Prostate gland (tissue), 2 donors: ENCODE data around the gene ID3.

ENCODE experiments used
- POLR2AphosphoS5 ChIP-seq: sonication (generic); formaldehyde crosslinking; IDR thresholded peaks from one replicate; pipeline ENCODE4 v1.6.1; 2017; ENCODE audit warnings: antibody characterized with exemption
- TF ChIP-seq, protein P1 (sequence below), 4 experiments: fragments of 200-600 bp in 2 of 4; fragments of 450-650 bp in 2 of 4; sonication (generic) in 2 of 4; IDR thresholded peaks; 1 replicate in 3 of 4; 2 replicates in 1 of 4; pipeline ENCODE4 v1.5.1; 2016 to 2019; ENCODE audit warnings: antibody characterized with exemption in 4 of 4, mild to moderate bottlenecking in 2 of 4, moderate library complexity in 2 of 4

DNA sequence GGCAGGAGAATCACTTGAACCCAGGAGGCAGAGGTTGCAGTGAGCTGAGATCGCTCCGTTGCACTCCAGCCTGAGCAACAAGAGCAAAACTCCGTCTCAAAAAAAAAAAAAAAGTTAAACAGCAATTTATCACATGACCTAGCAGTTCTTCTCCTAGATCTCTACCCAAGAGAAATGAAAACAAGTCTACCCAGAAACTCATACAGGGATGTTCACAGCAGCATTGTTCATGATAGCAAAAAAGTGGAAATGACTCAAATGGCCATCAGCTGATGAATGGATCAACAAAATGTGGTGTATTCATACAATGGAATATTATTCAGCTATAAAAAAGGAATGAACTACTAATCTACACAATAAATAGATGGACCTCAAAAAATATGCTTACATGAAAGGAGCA lies 12.2 kb upstream of the ID3 start:
- TF ChIP-seq, protein P1, sequence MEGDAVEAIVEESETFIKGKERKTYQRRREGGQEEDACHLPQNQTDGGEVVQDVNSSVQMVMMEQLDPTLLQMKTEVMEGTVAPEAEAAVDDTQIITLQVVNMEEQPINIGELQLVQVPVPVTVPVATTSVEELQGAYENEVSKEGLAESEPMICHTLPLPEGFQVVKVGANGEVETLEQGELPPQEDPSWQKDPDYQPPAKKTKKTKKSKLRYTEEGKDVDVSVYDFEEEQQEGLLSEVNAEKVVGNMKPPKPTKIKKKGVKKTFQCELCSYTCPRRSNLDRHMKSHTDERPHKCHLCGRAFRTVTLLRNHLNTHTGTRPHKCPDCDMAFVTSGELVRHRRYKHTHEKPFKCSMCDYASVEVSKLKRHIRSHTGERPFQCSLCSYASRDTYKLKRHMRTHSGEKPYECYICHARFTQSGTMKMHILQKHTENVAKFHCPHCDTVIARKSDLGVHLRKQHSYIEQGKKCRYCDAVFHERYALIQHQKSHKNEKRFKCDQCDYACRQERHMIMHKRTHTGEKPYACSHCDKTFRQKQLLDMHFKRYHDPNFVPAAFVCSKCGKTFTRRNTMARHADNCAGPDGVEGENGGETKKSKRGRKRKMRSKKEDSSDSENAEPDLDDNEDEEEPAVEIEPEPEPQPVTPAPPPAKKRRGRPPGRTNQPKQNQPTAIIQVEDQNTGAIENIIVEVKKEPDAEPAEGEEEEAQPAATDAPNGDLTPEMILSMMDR (IDR thresholded peaks at IDR 0.05) = no peak
- TF ChIP-seq POLR2AphosphoS5 = no peak
